Epithelial cell of proximal tubule (primary cell): ENCODE results near the gene ATP8B4. TPM values are rescaled to one million over a fixed set of nuclear protein-coding genes. Genes with fewer than 3 reads are reported as not detected.
A peak's percentile ranks its signal among the peaks of the same experiment; 100 is the strongest.
"Not testable (repeated sequence)": the region's sequence is repeated elsewhere in the genome, so short reads cannot be mapped to it uniquely, and the experiment has no call there.

Source experiments
- DNase-seq: peaks from one replicate; pipeline ENCODE4 v3.0.0-alpha.2; 2011; ENCODE audit warnings: low read depth
- H3K4me3 ChIP-seq: 2 replicates; pipeline ENCODE4 v1.5.1; 2011; ENCODE audit warnings: low read depth, mild to moderate bottlenecking, low read length
- total RNA-seq: library from RNA; depleted of rRNA; stranded (reverse); fragments of >200 nt; gene quantifications from 2 replicates; pipeline ENCODE4 v1.2.3, GENCODE V29; 2015
- TF ChIP-seq, protein P1 (sequence below): conservative IDR thresholded peaks from 2 replicates; pipeline ENCODE4 v1.5.1; 2012; ENCODE audit warnings: low read depth, mild to moderate bottlenecking, low read length

ATP8B4 gene
- total RNA-seq, 1 donor from 2014 or later: not detected

DNA sequence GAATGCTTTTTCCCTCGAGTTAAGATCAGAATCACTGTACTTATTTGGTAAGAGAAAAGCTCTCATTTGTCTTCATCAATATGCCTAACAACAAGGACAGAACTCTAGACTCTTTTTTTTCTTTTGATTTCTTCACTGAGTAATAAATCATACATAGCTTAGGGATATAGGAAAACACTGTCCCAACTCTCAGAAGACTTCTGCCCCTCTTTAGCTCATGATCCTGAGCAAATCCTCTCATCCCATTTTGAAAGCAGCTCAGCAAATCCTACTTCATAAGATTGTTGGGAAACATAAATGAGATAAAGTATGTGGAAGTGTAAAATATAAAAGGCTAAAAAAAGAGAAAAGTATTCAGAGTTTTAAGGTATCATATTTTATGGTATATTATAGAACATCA lies 141.7 kb downstream of the ATP8B4 start:
- TF ChIP-seq, protein P1, sequence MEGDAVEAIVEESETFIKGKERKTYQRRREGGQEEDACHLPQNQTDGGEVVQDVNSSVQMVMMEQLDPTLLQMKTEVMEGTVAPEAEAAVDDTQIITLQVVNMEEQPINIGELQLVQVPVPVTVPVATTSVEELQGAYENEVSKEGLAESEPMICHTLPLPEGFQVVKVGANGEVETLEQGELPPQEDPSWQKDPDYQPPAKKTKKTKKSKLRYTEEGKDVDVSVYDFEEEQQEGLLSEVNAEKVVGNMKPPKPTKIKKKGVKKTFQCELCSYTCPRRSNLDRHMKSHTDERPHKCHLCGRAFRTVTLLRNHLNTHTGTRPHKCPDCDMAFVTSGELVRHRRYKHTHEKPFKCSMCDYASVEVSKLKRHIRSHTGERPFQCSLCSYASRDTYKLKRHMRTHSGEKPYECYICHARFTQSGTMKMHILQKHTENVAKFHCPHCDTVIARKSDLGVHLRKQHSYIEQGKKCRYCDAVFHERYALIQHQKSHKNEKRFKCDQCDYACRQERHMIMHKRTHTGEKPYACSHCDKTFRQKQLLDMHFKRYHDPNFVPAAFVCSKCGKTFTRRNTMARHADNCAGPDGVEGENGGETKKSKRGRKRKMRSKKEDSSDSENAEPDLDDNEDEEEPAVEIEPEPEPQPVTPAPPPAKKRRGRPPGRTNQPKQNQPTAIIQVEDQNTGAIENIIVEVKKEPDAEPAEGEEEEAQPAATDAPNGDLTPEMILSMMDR: no peak
- DNase-seq: no peak
- H3K4me3 ChIP-seq: no peak overlapping the region

DNA sequence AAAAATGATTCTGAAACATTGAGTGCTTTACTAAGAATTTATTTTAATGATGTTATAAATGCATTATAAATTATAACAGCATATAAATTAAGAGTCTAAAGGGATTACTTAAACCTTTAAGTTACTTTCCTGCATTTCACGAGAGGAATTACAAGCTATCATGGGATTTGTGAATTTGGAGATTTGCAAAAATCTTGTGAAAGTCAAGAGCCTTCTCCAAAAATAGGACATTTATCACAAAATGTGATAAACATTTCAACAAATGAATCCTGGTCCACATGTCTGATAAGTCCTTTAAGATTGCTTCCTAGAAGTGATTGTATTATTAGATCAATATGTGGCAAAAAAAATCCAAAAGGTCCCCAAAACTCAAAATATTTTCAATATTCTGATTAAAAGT lies 154.5 kb downstream of the ATP8B4 start:
- no peak for DNase-seq
- TF ChIP-seq, protein P1: no peak

DNA sequence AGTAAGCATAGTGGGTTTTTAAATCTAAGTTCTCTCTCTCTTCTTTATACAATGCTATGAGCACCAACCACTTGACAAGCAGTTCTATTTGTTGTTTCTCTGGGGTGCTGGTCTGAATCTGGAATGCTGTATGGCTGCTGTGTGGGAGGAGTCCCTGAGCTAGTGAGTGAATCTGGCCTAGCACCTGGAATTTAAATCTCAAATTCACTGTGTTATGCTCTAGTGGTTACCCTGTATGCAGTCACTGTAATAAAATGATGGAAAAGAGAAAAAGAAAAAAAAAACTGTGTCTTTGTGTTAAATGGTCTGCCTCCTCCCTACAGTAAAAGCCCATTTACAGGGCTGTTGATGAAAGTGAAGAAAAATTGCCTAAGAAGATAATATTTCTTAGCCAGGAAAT lies 155.0 kb downstream of the ATP8B4 start:
- DNase-seq: no peak
- no peak overlapping the region for H3K4me3 ChIP-seq
- TF ChIP-seq, protein P1: no peak

More for the DNA sequence above, 154.5 kb downstream of the ATP8B4 start:
- no peak overlapping the region for H3K4me3 ChIP-seq

DNA sequence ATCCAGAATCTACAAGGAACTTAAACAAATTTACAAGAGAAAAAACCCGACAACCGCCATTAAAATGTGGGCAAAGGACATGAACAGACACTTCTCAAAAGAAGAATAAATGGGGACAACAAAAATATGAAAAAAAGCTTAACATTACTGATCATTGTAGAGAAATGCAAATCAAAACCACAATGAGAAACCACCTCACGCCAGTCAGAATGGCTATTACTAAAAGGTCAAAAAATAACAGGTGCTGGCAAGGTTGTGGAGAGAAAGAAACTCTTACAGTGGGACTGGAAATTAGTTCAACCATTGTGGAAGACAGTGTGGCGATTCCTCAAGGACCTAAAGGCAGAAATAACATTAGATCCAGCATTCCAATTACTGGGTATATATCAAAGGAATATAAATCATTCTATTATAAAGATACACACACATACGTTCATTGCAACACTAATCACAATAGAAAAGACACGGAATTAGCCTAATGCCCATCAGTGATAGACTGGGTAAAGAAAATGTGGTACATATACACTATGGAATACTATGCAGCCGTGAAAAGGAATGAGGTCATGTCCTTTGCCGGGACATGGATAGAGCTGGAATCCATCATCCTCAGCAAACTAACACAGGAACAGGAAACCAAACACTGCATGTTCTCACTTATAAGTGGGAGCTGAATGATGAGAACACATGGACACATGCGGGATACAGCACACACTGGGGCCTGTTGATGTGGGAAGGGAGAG lies 155.8 kb downstream of the ATP8B4 start:
- not testable (repeated sequence) for H3K4me3 ChIP-seq, DNase-seq

DNA sequence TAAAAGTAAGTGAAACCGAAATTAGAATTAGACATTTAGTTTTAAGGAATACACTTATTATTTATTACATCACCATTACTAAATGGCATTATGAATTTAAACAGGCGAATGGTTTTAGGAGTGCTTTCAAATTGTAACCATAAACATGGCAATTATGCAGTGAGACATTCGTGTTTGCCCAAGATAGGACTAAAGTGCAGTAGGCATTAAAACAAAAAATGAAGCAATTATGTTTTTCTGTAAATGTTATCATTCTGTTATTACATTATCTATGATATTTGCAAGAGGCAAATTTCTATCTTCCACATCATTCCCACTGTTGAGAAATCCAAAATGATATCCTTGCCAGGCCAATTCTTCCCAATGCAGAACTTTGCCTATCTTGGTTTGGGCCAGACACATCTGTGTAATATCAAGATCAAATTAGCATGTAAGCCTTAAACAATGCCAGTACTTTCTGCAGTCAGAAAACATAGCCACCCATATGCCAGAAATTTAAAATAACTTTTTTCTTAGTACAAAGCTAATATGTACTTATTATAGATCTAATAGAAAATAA lies 156.9 kb downstream of the ATP8B4 start:
- TF ChIP-seq, protein P1: no peak
- no peak for DNase-seq
- H3K4me3 ChIP-seq: no peak overlapping the region

DNA sequence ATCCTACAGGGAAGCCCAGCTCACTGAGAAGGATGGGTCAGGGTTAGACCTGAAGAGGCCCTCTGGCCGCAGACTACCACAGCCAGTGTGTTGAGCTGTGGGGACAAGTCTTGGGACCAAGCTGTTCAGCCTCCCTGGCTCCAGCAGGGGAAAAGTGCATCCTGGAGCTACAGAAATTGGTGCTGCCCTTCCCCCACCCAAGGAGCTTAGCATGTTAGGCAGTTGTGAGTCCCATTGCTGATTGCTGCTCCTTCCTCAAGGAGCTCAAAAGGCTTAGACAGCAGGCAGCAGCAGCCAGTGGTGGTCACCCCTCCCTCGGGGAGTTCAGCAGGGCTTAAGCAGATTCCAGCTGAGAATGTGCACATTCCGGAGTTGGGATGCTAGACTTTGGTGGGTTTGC lies 165.6 kb downstream of the ATP8B4 start:
- no peak overlapping the region for H3K4me3 ChIP-seq
- DNase-seq: no peak
- TF ChIP-seq, protein P1: no peak

DNA sequence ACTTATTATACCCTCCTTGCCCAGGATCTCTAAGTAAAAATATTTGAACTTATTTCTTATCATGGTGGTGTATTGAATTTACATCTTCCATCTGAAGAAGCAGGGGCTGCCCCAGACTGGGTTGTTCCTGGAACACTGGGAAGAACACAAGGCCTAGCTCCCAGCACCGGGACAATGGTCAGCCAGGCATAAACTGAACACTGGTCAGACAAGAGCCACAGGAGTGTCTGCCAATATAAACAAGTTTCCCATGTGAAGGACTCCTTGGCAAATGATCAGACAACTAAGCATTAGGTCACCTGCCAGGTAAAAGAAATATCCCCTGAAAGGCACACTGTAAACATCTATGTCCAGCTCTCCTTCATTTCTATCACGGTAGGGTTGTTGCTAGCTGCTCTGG lies 172.4 kb downstream of the ATP8B4 start:
- peak; percentile 3 for DNase-seq
- TF ChIP-seq, protein P1: no peak
- no peak overlapping the region for H3K4me3 ChIP-seq
